ENCODE data around the gene PARS2. TPM values are rescaled to one million over a fixed set of nuclear protein-coding genes. Genes with fewer than 3 reads are reported as not detected.

Gene PARS2
- total and polyA plus RNA-seq, 4 donors = 1.2 to 3.0 (median 2.3) TPM

DNA sequence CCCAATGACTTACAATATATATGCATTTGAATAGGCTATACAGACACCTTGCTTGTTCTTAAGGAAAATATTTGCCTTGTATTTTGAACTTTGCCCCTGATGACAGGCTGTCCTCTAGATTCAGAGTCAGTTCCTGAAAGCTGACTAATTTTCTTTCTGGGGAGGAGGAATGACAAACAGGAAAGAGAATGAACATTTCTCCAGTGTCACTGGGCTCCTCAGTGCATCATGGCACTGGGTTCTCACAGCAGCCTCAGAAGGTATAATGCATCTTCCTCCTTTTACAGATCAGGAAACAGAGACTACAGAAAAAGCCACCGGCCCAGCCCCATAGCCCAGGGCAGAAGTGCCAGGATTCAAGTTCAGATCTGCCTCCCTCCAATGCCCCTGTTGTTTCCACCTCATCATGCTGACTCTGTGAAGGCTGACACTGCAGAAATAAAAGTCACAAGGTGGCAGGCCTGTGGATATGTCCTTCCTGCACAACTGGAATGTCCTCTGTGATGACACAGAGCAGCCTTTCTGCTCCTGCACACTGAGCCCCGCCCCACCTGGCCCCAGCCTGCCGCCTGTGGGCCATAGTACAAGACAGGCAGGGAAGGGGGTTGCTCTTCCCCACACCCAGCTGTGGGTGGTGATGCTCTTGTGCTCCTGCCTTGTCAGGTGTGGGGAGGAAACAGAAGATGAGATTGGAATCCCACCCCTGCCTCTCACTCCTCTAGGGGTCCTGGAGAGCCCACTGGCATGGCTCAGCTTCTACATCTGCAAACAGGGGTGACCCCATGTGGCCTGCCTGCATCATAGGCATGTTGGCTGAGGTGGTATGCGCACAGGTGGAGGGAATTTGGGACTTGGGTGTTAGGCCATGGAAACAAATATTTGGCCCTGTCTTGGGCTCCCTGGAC lies 30.4 kb upstream of the PARS2 start:
- intact Hi-C loops (cut with DNase I) = no loop called here
- ATAC-seq (ENCODE audit: low FRiP score) = no peak
- 77 to 80% methylated on average over 4 of the region's 4 CpGs for WGBS, 2 donors
- Histone ChIP-seq H3K9me3 (ENCODE audit: control insufficient read depth, low read length) (peaks cover 4% of the 10 kb centered on the region), H3K27ac (ENCODE audit: low read depth in 1 of 2, low read length in 2 of 2) (no peak overlapping the region), H3K4me3 (ENCODE audit: low read length in 2 of 2) (no peak overlapping the region), H3K27me3 (ENCODE audit: control insufficient read depth in 1 of 2, insufficient read depth in 2 of 2, low read length in 1 of 2) (no peaks in the 10 kb centered on the region), H3K4me1 (ENCODE audit: control insufficient read depth in 1 of 2, insufficient read depth in 2 of 2, low read length in 2 of 2) (no peaks in the 10 kb centered on the region), H3K36me3 (ENCODE audit: control insufficient read depth in 1 of 2, insufficient read depth in 2 of 2, low read length in 1 of 2) (no peaks in the 10 kb centered on the region)
- no peak for DNase-seq

DNA sequence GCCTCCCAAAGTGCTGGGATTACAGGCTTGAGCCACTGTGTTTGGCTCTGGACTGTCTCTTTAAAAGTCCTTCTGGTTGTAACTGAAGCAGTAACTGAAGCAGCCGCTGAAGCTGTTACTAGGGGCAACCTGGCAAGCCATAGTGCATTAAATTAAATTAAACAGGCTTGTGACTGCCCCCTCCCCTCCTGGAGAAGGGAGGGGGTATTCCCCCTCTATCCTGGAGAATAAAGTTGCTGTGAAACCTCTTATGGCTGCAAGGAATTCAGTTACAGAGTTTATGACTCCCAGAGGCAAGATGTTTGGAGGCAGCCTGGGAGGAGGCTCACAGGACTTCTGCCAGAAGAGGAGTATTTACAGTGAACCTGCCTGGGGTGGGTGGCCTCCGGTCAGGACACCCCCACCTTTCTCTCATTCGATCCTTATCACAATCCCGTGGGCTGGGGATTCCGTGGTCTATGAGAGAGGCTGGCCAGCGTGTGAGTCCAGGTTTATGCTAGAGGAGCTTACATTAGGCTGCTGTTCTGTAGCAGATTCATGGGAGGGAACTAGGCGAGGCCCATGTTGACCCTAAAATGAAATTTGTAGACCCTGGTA lies 28.5 kb upstream of the PARS2 start:
- no peaks in the 10 kb centered on the region for H3K36me3 ChIP-seq (ENCODE audit: control insufficient read depth in 1 of 2, insufficient read depth in 2 of 2, low read length in 1 of 2)
- no peak overlapping the region for H3K27ac ChIP-seq (ENCODE audit: low read depth in 1 of 2, low read length in 2 of 2)
- peaks cover 4% of the 10 kb centered on the region for H3K9me3 ChIP-seq (ENCODE audit: control insufficient read depth, low read length)
- H3K4me3 ChIP-seq (ENCODE audit: low read length in 2 of 2) = no peak overlapping the region
- ATAC-seq (ENCODE audit: low FRiP score) = no peak
- no peak for DNase-seq
- intact Hi-C loops (cut with DNase I) = no loop called here
- H3K4me1 ChIP-seq (ENCODE audit: control insufficient read depth in 1 of 2, insufficient read depth in 2 of 2, low read length in 2 of 2) = no peaks in the 10 kb centered on the region
- 37 to 39% methylated on average over 7 of the region's 7 CpGs for WGBS, 2 donors
- H3K27me3 ChIP-seq (ENCODE audit: control insufficient read depth in 1 of 2, insufficient read depth in 2 of 2, low read length in 1 of 2) = no peaks in the 10 kb centered on the region

DNA sequence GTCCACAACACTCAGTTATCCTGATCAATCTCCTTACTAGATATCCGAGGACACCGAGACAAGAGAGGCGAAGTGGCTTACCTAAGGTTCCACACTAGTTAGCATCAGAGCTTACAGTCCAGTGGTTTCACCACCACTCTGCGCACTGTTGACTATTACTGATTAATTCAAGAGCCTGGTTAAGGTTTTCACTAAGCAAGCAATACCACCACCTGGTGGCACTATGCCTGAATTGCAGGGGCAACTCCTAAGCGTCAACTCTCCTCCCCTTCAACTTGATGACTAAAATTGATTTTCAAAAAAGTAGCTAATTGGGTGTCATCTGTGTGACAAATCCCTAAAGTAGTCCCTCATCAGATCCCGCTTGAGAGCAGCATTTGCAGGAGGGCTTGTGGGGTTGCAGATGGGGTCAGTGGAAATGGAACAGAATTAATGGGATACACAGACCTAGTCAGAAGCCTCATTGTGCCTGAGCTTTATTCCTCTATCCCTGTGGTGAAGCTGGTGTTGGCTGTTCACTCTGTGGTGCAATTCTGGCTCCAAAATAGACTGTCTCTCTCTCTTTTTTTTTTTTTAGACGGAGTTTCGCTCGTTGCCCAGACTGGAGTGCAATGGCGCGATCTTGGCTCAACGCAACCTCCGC lies 27.7 kb upstream of the PARS2 start:
- H3K4me3 ChIP-seq (ENCODE audit: low read length in 2 of 2) = no peak overlapping the region
- intact Hi-C loops (cut with DNase I) = no loop called here
- H3K36me3 ChIP-seq (ENCODE audit: control insufficient read depth in 1 of 2, insufficient read depth in 2 of 2, low read length in 1 of 2) = no peaks in the 10 kb centered on the region
- H3K4me1 ChIP-seq (ENCODE audit: control insufficient read depth in 1 of 2, insufficient read depth in 2 of 2, low read length in 2 of 2) = no peaks in the 10 kb centered on the region
- DNase-seq (no peak), ATAC-seq (ENCODE audit: low FRiP score) (no peak)
- no peaks in the 10 kb centered on the region for H3K27me3 ChIP-seq (ENCODE audit: control insufficient read depth in 1 of 2, insufficient read depth in 2 of 2, low read length in 1 of 2)
- peaks cover 4% of the 10 kb centered on the region for H3K9me3 ChIP-seq (ENCODE audit: control insufficient read depth, low read length)
- WGBS, 2 donors = 80% methylated on average over 13 of the region's 13 CpGs
- H3K27ac ChIP-seq (ENCODE audit: low read depth in 1 of 2, low read length in 2 of 2) = no peak overlapping the region

DNA sequence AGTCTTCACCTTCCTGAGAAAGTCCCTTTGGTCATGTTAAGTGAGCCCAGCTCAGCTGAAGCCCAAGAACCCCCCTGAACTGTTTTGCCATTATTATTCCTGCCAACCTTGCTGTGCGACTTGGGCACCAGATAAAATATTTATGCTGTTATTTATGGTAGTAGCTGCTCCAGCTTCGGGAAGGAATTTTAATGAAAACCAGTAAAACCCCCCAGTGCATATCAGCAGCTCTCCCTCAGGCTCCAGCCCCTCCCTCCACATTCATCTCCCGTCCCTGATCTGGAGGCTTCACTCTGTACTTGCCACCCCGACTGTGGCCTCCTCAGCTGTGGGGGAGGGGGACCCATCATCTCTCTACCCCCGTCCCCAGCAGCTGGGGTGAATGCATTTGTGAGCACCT lies 24.1 kb upstream of the PARS2 start:
- DNase-seq (no peak), ATAC-seq (ENCODE audit: low FRiP score) (no peak)
- intact Hi-C loops (cut with DNase I) = no loop called here
- Histone ChIP-seq H3K4me1 (ENCODE audit: control insufficient read depth in 1 of 2, insufficient read depth in 2 of 2, low read length in 2 of 2) (no peaks in the 10 kb centered on the region), H3K36me3 (ENCODE audit: control insufficient read depth in 1 of 2, insufficient read depth in 2 of 2, low read length in 1 of 2) (no peaks in the 10 kb centered on the region), H3K4me3 (ENCODE audit: low read length in 2 of 2) (no peak overlapping the region), H3K27me3 (ENCODE audit: control insufficient read depth in 1 of 2, insufficient read depth in 2 of 2, low read length in 1 of 2) (no peaks in the 10 kb centered on the region), H3K9me3 (ENCODE audit: control insufficient read depth, low read length) (peaks cover 4% of the 10 kb centered on the region), H3K27ac (ENCODE audit: low read depth in 1 of 2, low read length in 2 of 2) (no peak overlapping the region)
- 7 to 18% methylated on average over 5 of the region's 5 CpGs for WGBS, 2 donors

DNA sequence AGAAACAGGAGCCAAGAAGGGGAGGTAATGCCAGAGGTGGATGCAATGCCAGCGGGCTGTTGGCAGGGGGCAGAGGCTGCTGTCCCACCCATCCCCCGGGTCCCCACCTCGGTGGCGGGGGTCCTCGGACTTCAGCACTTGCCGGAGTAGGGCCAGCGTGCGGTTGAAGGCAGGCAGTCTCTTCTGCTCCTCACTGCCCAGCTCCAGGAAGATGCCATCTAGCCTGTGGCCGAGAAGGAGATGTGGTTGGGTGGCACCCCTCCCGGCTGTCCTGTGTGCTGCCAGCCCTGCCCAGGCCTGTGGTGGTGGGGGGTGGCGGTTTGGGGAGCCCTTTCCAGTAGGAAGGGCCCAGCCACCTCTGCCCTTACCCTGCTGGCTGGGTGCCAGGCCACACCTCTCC lies 23.3 kb upstream of the PARS2 start:
- no peak overlapping the region for H3K27ac ChIP-seq (ENCODE audit: low read depth in 1 of 2, low read length in 2 of 2)
- peaks cover 4% of the 10 kb centered on the region for H3K9me3 ChIP-seq (ENCODE audit: control insufficient read depth, low read length)
- H3K4me1 ChIP-seq (ENCODE audit: control insufficient read depth in 1 of 2, insufficient read depth in 2 of 2, low read length in 2 of 2) = no peaks in the 10 kb centered on the region
- DNase-seq (no peak), ATAC-seq (ENCODE audit: low FRiP score) (no peak)
- 77 to 84% methylated on average over 11 of the region's 11 CpGs for WGBS, 2 donors
- H3K4me3 ChIP-seq (ENCODE audit: low read length in 2 of 2) = no peak overlapping the region
- intact Hi-C loops (cut with DNase I) = no loop called here
- no peaks in the 10 kb centered on the region for H3K27me3 ChIP-seq (ENCODE audit: control insufficient read depth in 1 of 2, insufficient read depth in 2 of 2, low read length in 1 of 2)
- H3K36me3 ChIP-seq (ENCODE audit: control insufficient read depth in 1 of 2, insufficient read depth in 2 of 2, low read length in 1 of 2) = no peaks in the 10 kb centered on the region

DNA sequence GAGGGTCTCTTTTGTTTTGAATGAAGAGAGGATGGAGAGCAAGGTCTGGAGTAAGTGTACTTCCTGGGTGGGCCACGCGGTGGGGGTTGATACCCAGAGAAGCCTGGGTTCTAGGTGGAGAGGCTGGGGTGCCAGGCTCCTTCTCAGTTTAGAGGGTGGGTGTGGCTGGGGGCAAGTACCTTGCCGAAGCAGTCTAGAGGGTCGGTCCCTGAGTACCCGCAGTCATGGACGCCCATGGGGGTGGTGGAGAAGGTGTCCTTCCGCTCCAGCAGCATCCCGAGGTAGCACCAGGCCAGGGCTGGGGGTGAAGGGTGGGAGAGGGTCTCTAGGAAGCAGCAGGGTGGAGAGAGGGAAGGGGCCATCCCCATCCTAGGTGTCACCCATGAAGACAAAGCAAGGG lies 22.5 kb upstream of the PARS2 start:
- Histone ChIP-seq H3K27me3 (ENCODE audit: control insufficient read depth in 1 of 2, insufficient read depth in 2 of 2, low read length in 1 of 2) (no peaks in the 10 kb centered on the region), H3K27ac (ENCODE audit: low read depth in 1 of 2, low read length in 2 of 2) (no peak overlapping the region), H3K36me3 (ENCODE audit: control insufficient read depth in 1 of 2, insufficient read depth in 2 of 2, low read length in 1 of 2) (no peaks in the 10 kb centered on the region), H3K4me3 (ENCODE audit: low read length in 2 of 2) (no peak overlapping the region), H3K4me1 (ENCODE audit: control insufficient read depth in 1 of 2, insufficient read depth in 2 of 2, low read length in 2 of 2) (no peaks in the 10 kb centered on the region), H3K9me3 (ENCODE audit: control insufficient read depth, low read length) (peaks cover under 1% of the 10 kb centered on the region)
- 91% methylated on average over 8 of the region's 8 CpGs for WGBS, 2 donors
- intact Hi-C loops (cut with DNase I) = no loop called here
- DNase-seq = no peak
- no peak for ATAC-seq (ENCODE audit: low FRiP score)

DNA sequence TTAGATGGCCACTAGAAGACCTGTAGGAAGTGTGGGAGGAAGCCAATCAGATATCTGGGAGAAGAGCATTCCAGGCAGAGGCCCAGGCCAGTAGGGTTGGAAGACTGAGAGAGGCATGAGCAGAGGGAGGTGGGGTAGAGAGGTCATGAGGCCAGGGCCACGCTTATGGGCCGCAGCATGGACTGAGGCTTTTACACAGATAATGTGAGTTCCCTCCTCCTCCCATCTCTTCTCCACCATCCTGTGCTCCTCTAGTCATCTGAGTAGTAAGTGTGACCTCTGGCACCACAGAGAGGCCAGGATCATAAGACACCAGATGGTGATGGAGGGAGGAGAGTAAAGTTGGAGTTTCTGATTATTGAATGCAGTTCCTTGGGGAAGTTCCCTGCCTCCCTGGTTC lies 19.7 kb upstream of the PARS2 start:
- Histone ChIP-seq H3K27ac (ENCODE audit: low read depth in 1 of 2, low read length in 2 of 2) (no peak overlapping the region), H3K4me3 (ENCODE audit: low read length in 2 of 2) (no peak overlapping the region), H3K36me3 (ENCODE audit: control insufficient read depth in 1 of 2, insufficient read depth in 2 of 2, low read length in 1 of 2) (no peaks in the 10 kb centered on the region), H3K9me3 (ENCODE audit: control insufficient read depth, low read length) (no peaks in the 10 kb centered on the region), H3K27me3 (ENCODE audit: control insufficient read depth in 1 of 2, insufficient read depth in 2 of 2, low read length in 1 of 2) (no peaks in the 10 kb centered on the region), H3K4me1 (ENCODE audit: control insufficient read depth in 1 of 2, insufficient read depth in 2 of 2, low read length in 2 of 2) (no peaks in the 10 kb centered on the region)
- ATAC-seq (ENCODE audit: low FRiP score) (no peak), DNase-seq (no peak)
- intact Hi-C loops (cut with DNase I) = no loop called here
- WGBS, 2 donors = 67 to 75% methylated on average over 2 of the region's 2 CpGs

DNA sequence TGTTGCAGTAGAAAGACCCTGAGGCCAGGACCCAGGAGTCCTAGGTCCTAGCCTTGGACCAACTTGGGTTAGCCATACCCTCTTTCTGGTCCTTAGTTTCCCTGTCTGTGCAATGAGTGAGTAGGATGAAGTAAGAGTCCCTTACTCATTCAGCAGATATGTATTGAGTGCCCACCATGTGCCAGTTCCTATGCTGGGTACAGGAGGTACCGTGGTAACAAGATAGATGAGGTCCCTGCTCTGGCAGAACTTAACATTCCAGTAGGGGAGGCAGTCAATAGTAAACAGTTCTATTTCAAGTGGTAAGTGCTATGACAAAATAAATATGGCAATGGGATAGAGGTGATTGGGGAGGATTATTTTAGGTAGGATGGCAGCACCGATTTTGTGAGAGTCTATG lies 18.3 kb upstream of the PARS2 start:
- DNase-seq (no peak), ATAC-seq (ENCODE audit: low FRiP score) (no peak)
- Histone ChIP-seq H3K4me1 (ENCODE audit: control insufficient read depth in 1 of 2, insufficient read depth in 2 of 2, low read length in 2 of 2) (no peaks in the 10 kb centered on the region), H3K27me3 (ENCODE audit: control insufficient read depth in 1 of 2, insufficient read depth in 2 of 2, low read length in 1 of 2) (no peaks in the 10 kb centered on the region), H3K27ac (ENCODE audit: low read depth in 1 of 2, low read length in 2 of 2) (no peak overlapping the region), H3K9me3 (ENCODE audit: control insufficient read depth, low read length) (no peaks in the 10 kb centered on the region), H3K36me3 (ENCODE audit: control insufficient read depth in 1 of 2, insufficient read depth in 2 of 2, low read length in 1 of 2) (no peaks in the 10 kb centered on the region), H3K4me3 (ENCODE audit: low read length in 2 of 2) (no peak overlapping the region)
- 67 to 69% methylated on average over 2 of the region's 2 CpGs for WGBS, 2 donors
- intact Hi-C loops (cut with DNase I) = no loop called here

DNA sequence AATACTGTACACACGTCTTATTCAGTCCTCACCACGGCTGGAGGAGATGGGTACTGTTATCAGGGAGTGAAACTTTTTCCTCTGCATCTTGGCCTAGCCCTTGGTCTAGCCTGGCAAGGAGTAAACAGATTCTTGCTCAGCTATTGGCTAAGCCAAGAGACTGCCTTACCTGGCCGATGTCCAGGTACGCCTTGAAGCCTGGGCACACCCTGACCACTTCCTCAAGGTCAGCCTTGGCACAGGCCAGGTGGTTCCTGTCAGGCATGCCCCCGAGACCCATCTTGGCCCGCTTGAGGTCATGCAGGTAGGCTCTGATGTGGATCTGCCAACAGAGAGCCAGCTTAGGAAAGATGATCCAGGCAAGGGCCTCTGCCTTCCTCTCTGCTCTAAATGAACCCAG lies 17.8 kb upstream of the PARS2 start:
- Histone ChIP-seq H3K36me3 (ENCODE audit: control insufficient read depth in 1 of 2, insufficient read depth in 2 of 2, low read length in 1 of 2) (no peaks in the 10 kb centered on the region), H3K9me3 (ENCODE audit: control insufficient read depth, low read length) (no peaks in the 10 kb centered on the region), H3K27me3 (ENCODE audit: control insufficient read depth in 1 of 2, insufficient read depth in 2 of 2, low read length in 1 of 2) (no peaks in the 10 kb centered on the region), H3K4me1 (ENCODE audit: control insufficient read depth in 1 of 2, insufficient read depth in 2 of 2, low read length in 2 of 2) (no peaks in the 10 kb centered on the region), H3K4me3 (ENCODE audit: low read length in 2 of 2) (no peak overlapping the region), H3K27ac (ENCODE audit: low read depth in 1 of 2, low read length in 2 of 2) (no peak overlapping the region)
- WGBS, 2 donors = 88 to 93% methylated on average over 6 of the region's 6 CpGs
- intact Hi-C loops (cut with DNase I) = no loop called here
- ATAC-seq (ENCODE audit: low FRiP score) (no peak), DNase-seq (no peak)

All from aorta (tissue), 5 donors.